ENCODE measurements around the gene KDM8. TPM values are rescaled to one million over a fixed set of nuclear protein-coding genes. Genes with fewer than 3 reads are reported as not detected.
"Not testable (repeated sequence)": the region's sequence is repeated elsewhere in the genome, so short reads cannot be mapped to it uniquely, and the experiment has no call there.

The KDM8 gene
- total RNA-seq, 1 donor from 2014 or later, result 1.8 TPM

DNA sequence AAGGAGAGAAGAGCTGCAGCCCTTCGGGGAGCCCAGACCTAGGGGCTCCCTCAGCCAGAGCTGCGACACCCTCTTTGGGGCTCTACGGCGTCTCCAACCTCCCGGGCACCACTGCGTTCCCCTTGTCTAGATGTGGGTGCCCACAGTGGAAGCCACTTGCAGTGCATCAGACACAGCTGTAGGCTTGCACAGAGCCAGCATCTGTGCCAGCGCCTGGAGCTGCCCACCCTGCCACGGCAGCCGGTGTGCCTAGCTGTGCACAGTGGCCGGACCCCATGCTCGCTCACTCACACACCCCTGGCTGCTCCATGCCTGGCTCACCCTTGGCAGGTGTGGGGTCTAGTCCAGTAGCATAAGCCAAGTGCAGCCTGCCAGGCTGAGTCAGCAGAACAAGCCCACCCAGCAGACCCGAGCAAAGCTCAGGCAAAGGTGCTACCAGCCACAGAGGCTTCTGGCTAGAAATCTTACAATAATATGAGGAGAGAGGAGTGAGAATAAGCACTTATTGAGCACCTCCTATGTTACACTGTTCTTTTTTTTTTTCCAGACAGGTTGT is 12.9 kb upstream of the KDM8 start:
- no peak for DNase-seq (ENCODE audit: low read depth in 2 of 2)

DNA sequence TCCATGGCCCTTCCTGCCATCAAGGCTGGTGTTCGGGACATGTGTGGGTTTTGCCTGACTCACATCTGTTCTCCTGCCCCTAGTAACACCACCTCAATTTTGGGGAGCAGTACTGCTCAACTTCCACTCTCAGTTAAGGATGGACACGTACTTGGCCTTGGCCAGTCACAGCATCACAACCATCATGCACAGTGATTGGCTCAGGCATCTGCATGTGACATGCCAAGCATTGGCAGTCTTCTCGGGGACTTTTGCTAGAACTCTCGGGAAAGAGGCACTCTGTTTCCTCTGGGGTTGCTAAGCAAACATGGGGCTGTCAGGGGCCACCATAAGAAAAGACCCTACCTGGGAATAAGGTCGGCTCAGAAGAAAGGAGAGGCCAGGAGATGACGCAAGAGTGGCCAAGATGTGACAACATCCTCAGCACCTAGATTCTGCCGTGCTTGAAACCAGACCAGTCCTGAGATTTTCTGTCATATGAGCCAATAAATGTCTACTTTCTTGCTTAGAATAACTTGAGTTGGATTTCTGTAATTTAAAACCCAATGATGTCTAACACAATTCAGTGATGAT is 11.9 kb upstream of the KDM8 start:
- no peak for DNase-seq (ENCODE audit: low read depth in 2 of 2)

DNA sequence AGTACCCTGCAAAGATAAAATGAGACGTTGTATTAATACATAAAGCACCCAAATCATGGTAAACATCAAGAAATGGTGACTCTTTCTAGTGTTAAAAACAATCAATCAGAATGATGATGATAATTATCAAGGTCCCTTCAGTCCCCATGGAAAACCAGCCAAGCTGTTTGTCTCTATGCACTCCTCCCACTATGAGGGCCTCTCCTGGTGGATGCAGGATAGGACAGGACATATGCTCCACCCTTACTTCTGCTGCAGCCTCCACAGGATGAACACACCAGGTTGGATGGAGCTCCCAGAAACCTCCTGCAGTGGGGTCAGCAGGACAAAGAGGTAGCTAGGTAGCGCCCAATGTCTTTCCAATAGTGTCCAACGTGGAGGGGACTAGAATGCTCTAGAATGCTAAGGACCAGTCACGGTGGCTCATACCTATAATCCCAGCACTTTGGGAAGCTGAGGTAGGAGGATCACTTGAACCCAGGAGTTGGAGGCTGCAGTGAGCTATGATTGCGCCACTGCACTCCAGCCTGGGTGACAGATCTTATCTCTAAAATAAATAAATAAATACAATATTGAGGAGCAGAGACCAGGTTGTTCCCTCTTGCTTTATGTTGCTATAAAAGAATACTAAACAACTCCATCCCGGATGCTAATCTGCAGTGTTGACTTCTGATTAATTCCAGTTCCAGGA is 9.9 kb upstream of the KDM8 start:
- DNase-seq (ENCODE audit: low read depth in 2 of 2), result no peak

DNA sequence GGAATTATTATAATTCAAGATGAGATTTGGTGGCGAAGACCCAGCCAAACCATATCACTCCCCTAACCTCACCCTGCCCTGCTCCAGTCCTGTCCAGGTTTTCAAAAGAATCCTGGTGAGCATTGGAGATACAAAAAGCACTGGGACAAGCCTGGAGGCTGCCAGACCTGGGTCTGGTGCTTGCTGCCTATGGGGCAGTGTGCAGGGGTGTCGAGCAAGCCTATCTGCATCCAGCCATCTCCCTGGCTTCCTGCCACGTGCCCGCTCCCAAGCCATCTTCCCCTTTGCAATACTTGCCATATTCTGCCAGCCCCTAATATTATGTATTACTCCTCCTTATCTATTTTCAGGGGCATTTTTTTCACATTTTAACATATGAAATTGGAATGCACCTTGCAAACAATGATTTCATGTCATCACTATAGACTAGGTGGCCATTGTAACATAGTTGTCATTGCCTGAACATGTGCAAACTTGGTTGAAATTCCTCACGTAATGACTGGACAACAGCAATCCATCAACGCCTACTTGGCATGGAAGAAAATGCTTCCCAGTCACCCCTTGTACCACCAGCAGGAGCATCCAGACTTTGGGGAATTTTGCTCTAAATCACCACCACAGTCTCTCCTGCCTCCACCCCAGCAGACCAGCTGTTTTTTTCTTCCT is 8.1 kb upstream of the KDM8 start:
- no peak for DNase-seq (ENCODE audit: low read depth in 2 of 2)

GRCh38 chr16:27195941-27196595 is 7.3 kb upstream of the KDM8 start:
- no peak for DNase-seq (ENCODE audit: low read depth in 2 of 2)

GRCh38 chr16:27197004-27197403 is 6.3 kb upstream of the KDM8 start:
- no peak for DNase-seq (ENCODE audit: low read depth in 2 of 2)

GRCh38 chr16:27198451-27199234 is 4.7 kb upstream of the KDM8 start:
- no peak for DNase-seq (ENCODE audit: low read depth in 2 of 2)

DNA sequence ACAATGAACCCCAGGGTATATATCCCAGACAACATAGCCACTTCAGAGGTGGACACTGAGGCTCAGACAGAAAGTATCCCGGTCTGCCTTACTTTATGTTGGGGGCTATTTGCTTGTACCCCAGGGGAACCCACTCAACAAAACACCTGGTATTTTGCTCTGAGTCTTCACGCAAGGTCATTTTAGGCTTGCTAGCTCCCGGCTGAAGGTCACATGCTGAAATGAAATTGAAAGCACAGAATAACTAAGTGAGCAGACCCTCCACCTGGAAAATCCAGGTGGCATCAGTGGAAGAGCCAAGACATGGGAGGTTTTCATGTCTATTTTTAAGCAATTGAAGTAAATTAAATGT is 4.1 kb upstream of the KDM8 start:
- no peak for DNase-seq (ENCODE audit: low read depth in 2 of 2)

- no peak for DNase-seq (ENCODE audit: low read depth in 2 of 2)
Observed at GRCh38 chr16:27199736-27200135, 3.6 kb upstream of the KDM8 start.

DNA sequence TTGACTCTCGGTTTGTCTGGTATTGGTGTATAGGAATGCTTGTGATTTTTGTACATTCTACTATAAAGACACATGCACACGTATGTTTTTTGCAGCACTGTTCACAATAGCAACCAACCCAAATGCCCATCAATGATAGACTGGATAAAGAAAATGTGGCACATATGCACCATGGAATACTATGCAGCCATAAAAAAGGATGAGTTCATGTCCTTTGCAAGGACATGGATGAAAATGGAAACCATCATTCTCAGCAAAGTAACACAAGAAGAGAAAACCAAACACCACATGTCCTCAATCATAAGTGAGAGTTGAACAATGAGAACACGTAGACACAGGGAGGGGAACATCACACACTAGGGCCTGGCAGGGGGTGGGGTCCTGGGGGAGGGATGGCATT is 2.4 kb upstream of the KDM8 start:
- DNase-seq (ENCODE audit: low read depth in 2 of 2), result not testable (repeated sequence)

DNA sequence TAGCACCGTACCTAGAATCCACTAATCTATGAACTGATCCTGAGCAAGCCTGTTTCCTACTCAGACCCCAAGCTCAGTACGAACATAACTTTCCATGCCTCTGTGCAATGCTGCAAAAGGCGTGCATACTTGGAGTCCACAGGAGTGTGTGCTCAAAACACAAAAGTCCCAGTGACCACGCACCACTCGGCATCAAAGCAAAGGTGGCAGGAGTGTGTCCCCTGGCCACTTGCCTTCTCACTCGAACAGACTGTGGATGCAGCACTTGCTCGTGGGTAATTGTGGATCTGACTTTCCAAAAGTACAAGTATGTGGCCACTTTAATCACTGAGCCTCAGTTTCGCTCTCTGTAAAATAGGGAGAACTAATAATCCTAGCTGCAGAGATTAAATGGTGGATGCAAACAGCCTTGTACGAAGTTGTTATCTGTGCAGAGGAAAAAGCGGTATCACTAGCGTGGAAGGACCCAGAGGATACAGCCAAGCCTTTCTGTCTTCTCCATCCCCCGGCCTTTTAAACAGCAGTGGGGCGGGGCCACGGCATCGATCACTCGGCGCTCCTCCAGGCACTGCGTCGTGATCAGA is 311 bp upstream of the KDM8 start:
- peak in 1 of 2 donors; percentile 93 for DNase-seq (ENCODE audit: low read depth in 2 of 2)

DNA sequence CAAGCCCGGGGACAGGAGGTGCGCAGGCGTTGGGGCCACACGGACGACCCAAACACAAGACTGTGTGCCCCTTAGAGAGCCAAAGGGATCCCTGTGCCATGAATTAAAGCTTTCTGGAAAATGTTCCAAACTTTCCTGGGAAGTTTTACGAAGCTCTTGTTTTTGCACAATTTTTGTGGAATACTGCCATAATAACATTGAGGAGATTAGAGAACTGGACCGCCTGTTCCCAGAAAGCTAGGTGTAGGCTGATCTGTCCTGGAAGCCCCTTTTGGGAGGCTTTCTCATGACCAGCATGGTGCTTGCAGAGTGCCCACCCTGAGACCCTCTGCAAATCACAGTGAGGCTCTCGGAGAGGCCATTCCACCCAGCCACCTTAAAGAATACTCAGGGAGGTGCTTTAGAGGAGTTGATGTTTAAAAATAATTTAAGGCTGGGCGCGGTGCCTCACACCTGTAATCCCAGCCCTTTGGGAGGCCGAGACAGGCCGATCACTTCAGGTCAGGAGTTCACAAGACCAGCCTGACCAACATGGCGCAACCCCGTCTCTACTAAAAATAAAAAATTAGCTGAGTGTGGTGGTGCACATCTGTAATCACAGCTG is 1.1 kb downstream of the KDM8 start:
- no peak for DNase-seq (ENCODE audit: low read depth in 2 of 2)

DNA sequence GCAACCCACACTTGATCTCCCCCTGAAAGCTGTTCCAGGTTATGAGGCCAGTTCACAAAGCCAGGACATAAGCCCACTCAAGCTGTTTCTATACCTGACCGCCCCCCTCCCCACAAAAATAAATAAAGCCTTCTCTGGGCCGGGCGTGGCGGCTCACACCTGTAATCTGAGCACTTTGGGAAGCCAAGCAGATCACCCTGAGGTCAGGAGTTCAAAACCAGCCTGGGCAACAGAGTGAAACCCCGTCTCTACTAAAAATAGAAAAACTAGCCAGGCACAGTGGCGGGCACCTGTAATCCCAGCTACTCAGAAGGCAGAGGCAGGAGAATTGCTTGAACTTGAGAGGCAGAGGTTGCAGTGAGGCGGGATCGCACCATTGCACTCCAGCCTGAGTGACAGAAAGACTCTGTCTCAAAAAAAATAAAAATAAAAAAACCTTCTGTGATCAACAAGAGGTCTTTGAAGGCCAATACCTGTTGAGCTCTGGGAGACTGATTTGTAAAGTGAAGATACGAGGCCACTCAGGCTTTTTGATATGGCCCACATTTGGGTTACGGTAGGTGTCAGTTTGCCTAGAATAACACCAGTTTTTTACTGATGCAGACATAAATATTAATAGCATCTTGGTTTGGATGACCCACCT is 2.2 kb downstream of the KDM8 start:
- DNase-seq (ENCODE audit: low read depth in 2 of 2), result no peak

DNA sequence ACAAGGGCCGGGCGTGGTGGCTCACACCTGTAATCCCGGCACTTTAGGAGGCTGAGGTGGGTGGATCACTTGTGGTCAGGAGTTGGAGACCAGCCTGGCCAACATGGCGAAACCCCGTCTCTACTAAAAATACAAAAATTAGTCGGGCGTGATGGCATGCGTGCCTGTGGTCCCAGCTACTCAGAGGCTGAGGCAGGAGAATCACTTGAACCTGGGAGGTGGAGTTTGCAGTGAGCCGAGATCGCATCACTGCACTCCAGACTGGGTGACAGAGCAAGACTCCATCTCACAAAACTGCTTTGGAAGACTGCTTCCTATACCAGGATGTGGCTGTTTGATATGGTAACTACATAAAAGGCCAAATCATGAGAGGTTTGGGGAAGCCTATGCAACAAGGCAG is 3.8 kb downstream of the KDM8 start:
- DNase-seq (ENCODE audit: low read depth in 2 of 2), result not testable (repeated sequence)

GRCh38 chr16:27208081-27208680 is 4.9 kb downstream of the KDM8 start:
- no peak for DNase-seq (ENCODE audit: low read depth in 2 of 2)

GRCh38 chr16:27208796-27209195 is 5.5 kb downstream of the KDM8 start:
- DNase-seq (ENCODE audit: low read depth in 2 of 2), result no peak

GRCh38 chr16:27209591-27209990 is 6.3 kb downstream of the KDM8 start:
- no peak for DNase-seq (ENCODE audit: low read depth in 2 of 2)

DNA sequence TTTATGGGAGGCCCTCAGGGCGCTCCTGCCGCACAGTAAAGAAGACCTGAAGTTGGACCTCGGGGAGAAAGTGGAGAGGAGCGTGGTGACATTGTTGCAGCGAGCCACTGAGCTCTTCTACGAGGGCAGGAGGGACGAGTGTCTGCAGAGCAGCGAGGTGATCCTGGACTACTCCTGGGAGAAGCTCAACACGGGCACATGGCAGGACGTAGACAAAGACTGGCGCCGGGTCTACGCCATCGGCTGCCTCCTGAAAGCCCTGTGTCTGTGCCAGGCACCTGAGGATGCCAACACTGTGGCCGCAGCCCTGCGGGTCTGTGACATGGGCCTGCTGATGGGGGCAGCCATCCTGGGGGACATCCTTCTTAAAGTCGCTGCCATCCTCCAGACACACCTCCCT is 6.8 kb downstream of the KDM8 start:
- no peak for DNase-seq (ENCODE audit: low read depth in 2 of 2)

DNA sequence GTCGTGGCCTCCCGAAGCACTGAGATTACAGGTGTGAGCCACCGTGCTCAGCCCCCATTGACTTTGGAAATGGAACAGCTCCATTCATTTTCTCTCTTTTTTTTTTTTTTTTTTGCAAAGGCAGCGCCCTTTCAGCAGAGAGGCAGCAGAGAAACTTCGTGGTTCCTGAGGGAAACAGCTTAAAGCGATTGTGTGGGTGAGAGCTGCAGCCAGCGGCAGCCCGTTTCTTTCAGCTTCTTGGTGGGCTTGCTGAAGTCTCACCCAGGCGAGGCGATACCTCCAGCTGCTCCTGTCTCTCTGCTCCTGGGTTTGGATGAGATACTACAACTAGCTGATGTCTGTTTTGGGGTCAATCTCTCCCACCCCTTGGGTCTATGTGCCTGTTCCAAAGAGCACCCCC is 7.7 kb downstream of the KDM8 start:
- no peak for DNase-seq (ENCODE audit: low read depth in 2 of 2)

Measured in dermis microvascular lymphatic vessel endothelial cell (primary cell).